HG03064 (cell line): Measurements from ENCODE around the gene S100A16.

Experiments
- ATAC-seq: cut with Tn5 transposase; IDR thresholded peaks from one replicate; pipeline ENCODE4 v1.9.1; 2021; ENCODE audit warnings: low read depth; ENCODE audit not compliant: unreplicated experiment

Gene S100A16

GRCh38 chr1:153616144-153616916 is 3.4 kb upstream of the S100A16 start, which contains the start of gene S100A14:
Gene S100A14, minus strand, starts transcription at chr1:153616325. Its CDS starts 467 bp downstream, at chr1:153615858.
- ATAC-seq, result no peak

GRCh38 chr1:153615406-153615805 is 2.5 kb upstream of the S100A16 start:
- no peak for ATAC-seq

- ATAC-seq, result no peak
These were observed 2.0 kb upstream of the S100A16 start for GRCh38 chr1:153614906-153615305.

DNA sequence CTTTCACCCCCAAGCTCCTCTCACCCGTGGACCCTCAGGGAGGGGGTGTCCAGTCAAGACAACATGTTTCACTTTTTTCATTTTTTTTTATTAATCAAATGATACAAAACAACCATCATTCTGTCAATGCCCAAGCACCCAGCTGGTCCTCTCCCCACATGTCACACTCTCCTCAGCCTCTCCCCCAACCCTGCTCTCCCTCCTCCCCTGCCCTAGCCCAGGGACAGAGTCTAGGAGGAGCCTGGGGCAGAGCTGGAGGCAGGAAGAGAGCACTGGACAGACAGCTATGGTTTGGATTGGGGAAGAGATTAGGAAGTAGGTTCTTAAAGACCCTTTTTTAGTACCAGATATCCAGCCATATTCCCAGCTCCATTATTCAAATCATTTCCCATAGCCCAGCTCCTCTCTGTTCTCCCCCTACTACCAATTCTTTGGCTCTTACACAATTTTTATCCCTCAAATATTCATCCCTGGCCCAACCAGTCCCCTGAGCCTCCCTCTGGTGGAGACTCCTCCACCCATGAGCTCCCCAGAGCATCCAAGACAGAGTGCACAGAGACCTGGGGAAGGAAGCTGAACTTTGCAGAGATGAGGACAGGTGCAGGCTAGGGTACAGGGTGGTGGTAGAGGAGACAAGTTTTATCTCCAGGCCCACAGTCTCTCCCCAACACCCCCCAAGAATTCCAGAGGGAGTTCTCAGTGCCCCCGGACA is 1.4 kb upstream of the S100A16 start:
- ATAC-seq, result no peak

- ATAC-seq, result no peak
These were observed 469 bp upstream of the S100A16 start for GRCh38 chr1:153613406-153613805.

- no peak for ATAC-seq
These were observed 704 bp downstream of the S100A16 start for GRCh38 chr1:153612111-153612754.

- no peak for ATAC-seq
These were observed 1.6 kb downstream of the S100A16 start for GRCh38 chr1:153611356-153611755.

DNA sequence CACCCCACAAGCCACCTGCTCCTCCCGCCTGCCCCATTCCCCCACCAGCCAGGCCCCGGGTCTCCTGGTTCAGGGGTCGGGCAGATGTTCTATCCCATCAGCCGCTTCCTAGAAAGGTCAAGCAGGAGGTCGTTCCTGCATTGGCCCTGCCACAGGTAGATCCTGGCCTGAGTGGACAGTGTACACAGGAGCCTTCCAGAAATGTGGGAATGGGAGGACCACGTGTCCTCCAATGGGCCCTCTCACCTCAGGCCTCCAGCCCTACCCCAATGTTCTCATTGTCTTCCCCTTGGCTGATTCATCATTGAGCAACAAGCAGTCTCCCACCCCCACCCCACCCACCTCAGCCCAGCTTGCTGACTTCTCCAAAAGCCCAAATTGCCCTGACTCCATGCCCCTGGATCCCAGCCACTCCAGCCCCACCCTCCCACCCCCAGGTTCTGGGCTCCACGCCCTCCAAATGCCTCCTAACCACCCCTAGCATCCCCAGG is 2.1 kb downstream of the S100A16 start:
- no peak for ATAC-seq

- no peak for ATAC-seq
These were observed 2.6 kb downstream of the S100A16 start for GRCh38 chr1:153610334-153610733.

DNA sequence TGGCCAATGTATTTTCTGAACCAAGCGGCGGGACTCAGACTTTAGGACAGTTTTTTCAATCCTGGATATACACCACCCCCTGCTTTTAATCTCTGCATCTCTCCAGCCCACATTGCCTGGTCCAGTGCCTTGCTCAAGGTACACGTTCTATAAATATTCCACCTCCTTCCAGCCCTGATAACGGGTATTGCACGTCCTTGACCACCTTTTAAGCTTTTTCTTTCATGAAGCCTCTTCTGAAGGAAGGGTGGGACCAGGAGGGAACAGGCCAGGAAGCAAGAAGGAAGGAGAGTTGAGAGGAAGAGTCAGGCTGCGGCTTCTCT is 3.4 kb downstream of the S100A16 start:
- ATAC-seq, result no peak

DNA sequence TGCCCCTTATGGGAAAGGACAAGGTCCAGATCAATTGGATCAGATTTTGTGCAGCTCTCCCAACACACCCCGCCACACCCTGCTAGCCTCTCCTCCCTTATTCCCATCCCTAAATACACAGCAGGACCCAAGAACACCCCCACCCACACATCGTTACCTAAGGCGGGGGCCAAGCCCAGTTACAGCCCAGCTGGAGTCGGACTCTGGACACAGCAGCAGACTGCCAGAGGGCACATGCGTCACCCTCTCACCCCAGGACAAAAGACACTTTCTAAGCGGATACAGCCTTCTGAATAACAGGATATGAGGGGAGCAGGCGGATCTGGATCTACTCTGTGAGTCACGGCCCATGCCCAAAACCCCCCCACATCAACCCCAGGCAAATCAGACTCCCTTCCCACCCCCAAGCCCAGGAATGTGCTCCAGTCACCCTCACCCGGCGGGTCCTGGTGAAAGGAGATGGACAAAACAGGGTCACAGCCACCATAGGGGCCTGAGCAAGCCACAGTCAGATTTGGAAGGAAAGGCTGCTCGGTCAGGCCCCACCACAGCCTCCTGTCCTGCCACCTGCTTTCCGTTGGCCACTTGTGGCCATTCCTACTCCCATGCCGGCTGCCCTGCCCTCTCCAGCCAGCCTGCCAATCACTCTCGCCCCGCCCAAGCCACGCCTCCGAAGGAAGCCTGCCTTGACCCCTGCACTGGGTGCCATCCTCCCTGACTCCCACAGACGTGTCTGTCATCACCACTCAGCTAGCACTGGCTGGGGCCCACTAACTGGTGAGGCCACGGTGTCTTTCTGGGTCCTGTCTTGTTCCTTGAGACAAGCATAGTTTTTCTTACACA is 4.0 kb downstream of the S100A16 start:
- ATAC-seq, result no peak

DNA sequence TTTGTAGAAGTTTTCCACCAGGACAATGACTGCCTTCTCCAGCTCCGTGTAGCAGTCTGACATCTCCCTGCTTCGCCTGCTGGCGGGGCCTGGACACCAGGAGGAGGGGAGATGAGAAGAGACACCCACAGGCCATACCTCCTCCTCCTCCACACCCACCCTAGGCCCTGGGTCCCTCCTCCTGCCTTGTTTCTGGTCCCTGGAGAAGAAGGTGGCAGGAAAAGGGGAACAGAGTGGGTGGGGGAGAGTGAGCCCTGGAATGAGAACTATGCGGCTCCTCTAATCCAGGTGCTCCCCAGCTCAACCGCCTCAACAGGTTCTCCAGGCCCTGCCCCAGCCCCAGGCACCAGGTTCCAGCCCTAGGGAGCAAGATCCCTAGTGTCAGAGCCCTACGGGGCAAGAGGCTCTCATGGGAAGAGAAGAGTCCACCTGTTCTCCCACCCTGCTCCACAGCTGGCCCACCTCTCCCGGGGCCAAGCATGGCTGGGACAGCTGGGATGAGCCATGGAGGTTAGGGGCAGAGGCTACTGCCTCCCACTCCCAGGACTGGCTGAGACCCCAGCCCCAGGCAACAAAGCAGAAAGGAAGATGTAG is 4.8 kb downstream of the S100A16 start:
- ATAC-seq, result no peak

DNA sequence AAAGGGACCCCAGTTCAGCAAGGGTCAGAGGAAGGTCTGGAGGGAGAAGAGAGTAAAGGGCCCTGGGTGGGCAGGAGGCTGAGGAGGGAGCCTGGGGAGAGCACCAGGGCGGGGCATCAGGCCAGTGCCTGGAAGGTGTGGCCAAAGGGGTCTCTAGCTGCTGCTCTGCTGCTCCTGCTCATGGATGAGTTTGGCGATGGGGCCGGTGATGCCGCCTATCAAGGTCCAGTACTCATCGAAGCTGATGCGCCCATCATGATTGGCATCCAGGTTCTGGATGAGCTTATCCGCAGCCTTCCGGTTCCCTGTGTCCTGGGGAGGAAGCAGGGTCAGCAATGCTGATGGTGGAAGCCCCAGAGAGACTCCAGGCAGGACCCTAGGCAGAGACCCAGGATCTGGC is 5.6 kb downstream of the S100A16 start:
- no peak for ATAC-seq

- ATAC-seq, result no peak
These were observed 6.7 kb downstream of the S100A16 start for GRCh38 chr1:153606194-153606593.

- ATAC-seq, result no peak
These were observed 10.2 kb downstream of the S100A16 start for GRCh38 chr1:153602749-153603148.

GRCh38 chr1:153599847-153600246 is 13.1 kb downstream of the S100A16 start:
- no peak for ATAC-seq

DNA sequence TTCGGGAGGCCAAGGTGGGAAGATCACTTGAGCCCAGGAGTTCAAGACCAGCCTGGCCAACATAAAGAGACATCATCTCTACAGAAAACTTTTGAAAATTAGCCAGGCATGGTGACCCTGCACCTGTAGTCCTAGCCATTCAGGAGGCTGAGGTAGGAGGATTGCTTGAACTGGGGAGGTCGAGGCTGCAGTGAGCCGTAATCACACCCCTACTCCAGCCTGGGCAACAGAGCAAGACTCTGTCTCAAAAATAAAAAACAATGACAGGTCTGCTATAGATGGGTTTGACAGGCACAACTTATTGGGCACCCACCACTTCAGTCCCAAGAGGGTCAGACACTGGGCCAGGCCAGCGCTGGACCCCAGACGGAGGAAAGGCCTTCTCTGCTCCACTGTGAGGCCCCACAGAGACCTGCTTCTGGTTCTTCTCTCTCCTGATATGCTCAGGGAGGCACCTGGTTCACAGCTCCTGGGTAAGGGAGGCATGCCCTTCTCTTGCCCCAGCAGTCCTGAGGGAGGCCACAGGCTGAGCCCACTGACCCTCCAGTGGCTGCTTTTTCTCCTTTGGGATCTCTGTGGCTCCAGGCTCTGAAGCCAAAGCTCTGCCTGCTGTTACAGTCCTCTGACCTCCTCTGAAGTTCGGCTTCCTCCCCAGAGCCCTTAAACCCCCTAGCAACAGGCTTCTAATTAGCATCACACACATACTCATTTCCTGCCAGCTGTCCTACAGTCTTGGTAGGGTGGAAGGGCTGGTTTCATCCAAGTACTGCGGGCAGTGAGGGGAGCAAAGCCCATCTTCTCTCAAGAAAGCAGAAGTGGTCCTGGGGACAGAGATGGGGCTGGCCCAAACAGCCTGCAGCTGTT is 14.4 kb downstream of the S100A16 start:
- peak; percentile 99 for ATAC-seq

DNA sequence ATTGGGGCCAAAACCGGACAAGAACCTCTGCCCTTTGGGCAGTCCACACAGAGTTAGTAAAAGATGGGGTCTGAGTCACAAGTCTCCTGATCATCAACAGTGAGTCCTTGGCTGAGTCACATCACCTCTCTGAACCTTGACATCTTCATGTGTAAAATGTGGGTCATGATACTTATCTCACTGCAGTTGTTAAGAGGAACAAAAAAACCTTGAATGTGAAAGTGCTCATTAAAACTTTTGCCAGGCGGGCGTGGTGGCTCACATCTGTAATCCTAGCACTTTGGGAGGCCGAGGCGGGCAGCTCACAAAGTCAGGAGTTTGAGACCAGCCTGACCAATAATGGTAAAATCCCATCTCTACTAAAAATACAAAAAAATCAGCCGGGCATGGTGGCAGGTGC is 15.7 kb downstream of the S100A16 start:
- ATAC-seq, result no peak

DNA sequence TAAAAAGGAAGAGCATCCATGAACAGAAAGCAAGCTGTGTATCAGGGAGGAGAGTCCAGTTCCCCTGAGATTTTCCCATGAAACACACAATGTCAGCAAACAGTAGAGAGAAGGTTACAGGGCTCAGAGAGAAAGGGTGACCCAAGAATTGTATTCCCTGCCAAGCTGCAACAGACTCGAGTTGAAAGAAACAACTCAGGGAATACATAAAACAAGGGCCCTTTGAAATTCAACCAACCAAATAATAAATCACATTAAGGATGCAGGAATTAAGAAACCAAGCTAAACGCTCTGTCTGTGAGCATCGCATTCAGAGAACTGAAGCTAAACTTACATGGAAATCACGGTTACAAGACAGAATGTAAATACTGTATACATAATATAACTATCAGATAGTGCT is 20.2 kb downstream of the S100A16 start:
- no peak for ATAC-seq
